Measurements from ENCODE around the gene AMELX. TPM values are rescaled to one million over a fixed set of nuclear protein-coding genes. Genes with fewer than 3 reads are reported as not detected.

AMELX gene
- total RNA-seq, 4 donors from 2014 or later: not detected

- intact Hi-C loops (cut with DNase I): no loop called here
- TF ChIP-seq POLR2A (IDR thresholded peaks at IDR 0.05): no peak
- no peak for TF ChIP-seq CTCF (IDR thresholded peaks at IDR 0.05)
- Histone ChIP-seq H3K27ac (no peak overlapping the region), H3K27me3 (no peaks in the 10 kb centered on the region), H3K36me3 (no peaks in the 10 kb centered on the region), H3K4me3 (replicated peaks in 1 of 3) (no peak overlapping the region), H3K4me1 (peaks cover 0 to 4% of the 10 kb centered on the region in 2 donors), H3K9me3 (no peaks in the 10 kb centered on the region)
- no peak for DNase-seq
Observed at GRCh38 chrX:11342673-11343072, 49.5 kb downstream of the AMELX start.

- H3K36me3 ChIP-seq: no peaks in the 10 kb centered on the region
- intact Hi-C loops (cut with DNase I): no loop called here
Observed at GRCh38 chrX:11346121-11346682, 53.0 kb downstream of the AMELX start.

GRCh38 chrX:11347300-11347699 is 54.1 kb downstream of the AMELX start:
- no peak for DNase-seq
- TF ChIP-seq POLR2A (IDR thresholded peaks at IDR 0.05) (no peak), CTCF (IDR thresholded peaks at IDR 0.05) (no peak)
- peaks cover 8 to 11% of the 10 kb centered on the region in 2 donors for H3K4me1 ChIP-seq
- H3K27me3 ChIP-seq: no peaks in the 10 kb centered on the region
- WGBS, 2 donors: 84 to 86% methylated on average over 3 of the region's 3 CpGs
- intact Hi-C loops (cut with DNase I): no loop called here
- no peaks in the 10 kb centered on the region for H3K9me3 ChIP-seq
- H3K4me3 ChIP-seq (replicated peaks in 1 of 3): no peak overlapping the region
- H3K36me3 ChIP-seq: no peaks in the 10 kb centered on the region
- no peak overlapping the region for H3K27ac ChIP-seq

More at GRCh38 chrX:11346121-11346682, 53.0 kb downstream of the AMELX start:
- no peak overlapping the region for H3K27ac ChIP-seq
- TF ChIP-seq CTCF (IDR thresholded peaks at IDR 0.05) (no peak), POLR2A (IDR thresholded peaks at IDR 0.05) (no peak)
- no peak overlapping the region for H3K4me3 ChIP-seq (replicated peaks in 1 of 3)
- peaks cover 4 to 5% of the 10 kb centered on the region in 2 donors for H3K4me1 ChIP-seq
- 73 to 88% methylated on average over 1 to 2 of the region's 2 CpGs for whole genome bisulfite sequencing, 2 donors
- H3K27me3 ChIP-seq: no peaks in the 10 kb centered on the region
- no peaks in the 10 kb centered on the region for H3K9me3 ChIP-seq
- no peak for DNase-seq

- H3K4me1 ChIP-seq: peaks cover 9 to 11% of the 10 kb centered on the region in 2 donors
- H3K4me3 ChIP-seq (replicated peaks in 1 of 3): no peak overlapping the region
- DNase-seq: no peak
- no peaks in the 10 kb centered on the region for H3K27me3 ChIP-seq
- no peak overlapping the region for H3K27ac ChIP-seq
- intact Hi-C loops (cut with DNase I): no loop called here
- no peaks in the 10 kb centered on the region for H3K9me3 ChIP-seq
- TF ChIP-seq POLR2A (IDR thresholded peaks at IDR 0.05): no peak
- TF ChIP-seq CTCF (IDR thresholded peaks at IDR 0.05): no peak
- WGBS, 2 donors: 95 to 96% methylated on average over 1 of the region's 1 CpG
- no peaks in the 10 kb centered on the region for H3K36me3 ChIP-seq
Observed at GRCh38 chrX:11349020-11349419, 55.8 kb downstream of the AMELX start.

- intact Hi-C loops (cut with DNase I): no loop called here
- Histone ChIP-seq H3K36me3 (no peaks in the 10 kb centered on the region), H3K27me3 (no peaks in the 10 kb centered on the region), H3K9me3 (no peaks in the 10 kb centered on the region), H3K27ac (peak overlapping the region in 1 of 3 donors; percentile 57), H3K4me1 (peaks cover 9 to 11% of the 10 kb centered on the region in 2 donors), H3K4me3 (replicated peaks in 1 of 3) (no peak overlapping the region)
- no peak for TF ChIP-seq CTCF (IDR thresholded peaks at IDR 0.05)
- no peak for TF ChIP-seq POLR2A (IDR thresholded peaks at IDR 0.05)
- WGBS, 2 donors: 65 to 67% methylated on average over 2 of the region's 2 CpGs
- DNase-seq: no peak
Observed at GRCh38 chrX:11349661-11350337, 56.6 kb downstream of the AMELX start.
